ENCODE measurements around the gene NBPF4. TPM values are rescaled to one million over a fixed set of nuclear protein-coding genes. Genes with fewer than 3 reads are reported as not detected.
"Not testable (repeated sequence)": the region's sequence is repeated elsewhere in the genome, so short reads cannot be mapped to it uniquely, and the experiment has no call there.

The NBPF4 gene, protein sequence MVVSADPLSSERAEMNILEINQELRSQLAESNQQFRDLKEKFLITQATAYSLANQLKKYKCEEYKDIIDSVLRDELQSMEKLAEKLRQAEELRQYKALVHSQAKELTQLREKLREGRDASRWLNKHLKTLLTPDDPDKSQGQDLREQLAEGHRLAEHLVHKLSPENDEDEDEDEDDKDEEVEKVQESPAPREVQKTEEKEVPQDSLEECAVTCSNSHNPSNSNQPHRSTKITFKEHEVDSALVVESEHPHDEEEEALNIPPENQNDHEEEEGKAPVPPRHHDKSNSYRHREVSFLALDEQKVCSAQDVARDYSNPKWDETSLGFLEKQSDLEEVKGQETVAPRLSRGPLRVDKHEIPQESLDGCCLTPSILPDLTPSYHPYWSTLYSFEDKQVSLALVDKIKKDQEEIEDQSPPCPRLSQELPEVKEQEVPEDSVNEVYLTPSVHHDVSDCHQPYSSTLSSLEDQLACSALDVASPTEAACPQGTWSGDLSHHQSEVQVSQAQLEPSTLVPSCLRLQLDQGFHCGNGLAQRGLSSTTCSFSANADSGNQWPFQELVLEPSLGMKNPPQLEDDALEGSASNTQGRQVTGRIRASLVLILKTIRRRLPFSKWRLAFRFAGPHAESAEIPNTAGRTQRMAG
- under 1 TPM in 1 of 2 experiments, not detected in 1; 0.10 TPM for total RNA-seq

DNA sequence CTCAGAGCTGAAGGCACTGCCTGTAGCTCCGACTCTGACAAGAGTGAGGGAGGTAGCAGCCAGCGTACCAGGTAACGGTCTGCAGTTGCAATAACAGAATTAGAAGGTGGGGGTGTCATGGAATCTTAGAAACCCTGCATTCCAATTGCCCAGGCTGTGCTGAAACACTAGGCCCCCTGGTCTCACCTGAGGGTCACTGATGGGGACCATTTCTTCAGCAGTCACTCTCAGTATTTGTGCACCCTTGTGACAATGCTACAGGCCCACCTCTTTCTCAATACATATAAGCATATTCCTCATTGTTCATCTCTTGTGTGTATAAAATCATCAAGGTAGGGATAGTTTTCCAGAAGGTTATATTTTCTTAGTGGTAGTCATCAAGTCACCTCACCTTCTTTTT lies at the start of gene NBPF4:
Gene NBPF4 (minus strand): TSS at position 101 of the 400 bp plus-strand sequence. CDS start 315 bp downstream, outside the sequence.
- H3K9me3 Mint-ChIP-seq, H3K27ac Mint-ChIP-seq, H3K36me3 Mint-ChIP-seq, H3K4me1 Mint-ChIP-seq, H3K27me3 Mint-ChIP-seq, H3K4me3 Mint-ChIP-seq, DNase-seq: not testable (repeated sequence)

DNA sequence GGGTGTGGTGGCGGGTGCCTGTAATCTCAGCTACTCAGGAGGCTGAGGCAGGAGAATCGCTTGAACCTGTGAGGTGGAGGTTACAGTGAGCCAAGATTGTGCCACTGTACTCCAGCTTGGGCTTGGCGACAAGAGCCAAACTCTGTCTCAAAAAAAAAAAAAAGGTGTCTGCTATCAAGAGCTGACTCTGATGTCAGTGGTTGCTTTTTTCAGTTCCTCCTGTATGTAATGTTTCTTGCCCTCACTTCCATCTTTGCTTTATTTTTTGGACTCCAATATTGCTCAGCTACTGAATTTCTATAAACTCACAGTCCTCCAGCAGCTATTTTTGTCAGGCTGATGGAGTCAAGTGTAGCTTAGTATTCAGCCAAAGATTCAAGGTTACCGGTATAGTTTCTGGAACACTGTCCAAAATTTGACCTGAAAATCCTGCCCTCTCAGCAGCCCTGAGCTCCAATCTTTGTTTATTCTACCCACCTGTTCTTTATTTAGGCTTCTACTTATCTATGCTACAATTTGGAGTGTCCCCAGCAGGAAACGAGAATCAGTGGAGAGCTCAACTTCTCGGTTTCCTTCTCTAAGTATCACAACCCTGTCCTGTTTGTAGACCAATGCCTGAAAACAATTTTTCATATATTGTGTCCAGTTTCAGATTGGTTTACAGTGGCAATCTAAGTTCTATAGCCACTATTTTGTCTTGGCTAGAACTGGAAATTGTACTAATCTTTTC lies 38.8 kb upstream of the NBPF4 start:
- not testable (repeated sequence) for H3K9me3 Mint-ChIP-seq, H3K27me3 Mint-ChIP-seq, DNase-seq, H3K4me1 Mint-ChIP-seq, H3K36me3 Mint-ChIP-seq, H3K4me3 Mint-ChIP-seq, H3K27ac Mint-ChIP-seq

DNA sequence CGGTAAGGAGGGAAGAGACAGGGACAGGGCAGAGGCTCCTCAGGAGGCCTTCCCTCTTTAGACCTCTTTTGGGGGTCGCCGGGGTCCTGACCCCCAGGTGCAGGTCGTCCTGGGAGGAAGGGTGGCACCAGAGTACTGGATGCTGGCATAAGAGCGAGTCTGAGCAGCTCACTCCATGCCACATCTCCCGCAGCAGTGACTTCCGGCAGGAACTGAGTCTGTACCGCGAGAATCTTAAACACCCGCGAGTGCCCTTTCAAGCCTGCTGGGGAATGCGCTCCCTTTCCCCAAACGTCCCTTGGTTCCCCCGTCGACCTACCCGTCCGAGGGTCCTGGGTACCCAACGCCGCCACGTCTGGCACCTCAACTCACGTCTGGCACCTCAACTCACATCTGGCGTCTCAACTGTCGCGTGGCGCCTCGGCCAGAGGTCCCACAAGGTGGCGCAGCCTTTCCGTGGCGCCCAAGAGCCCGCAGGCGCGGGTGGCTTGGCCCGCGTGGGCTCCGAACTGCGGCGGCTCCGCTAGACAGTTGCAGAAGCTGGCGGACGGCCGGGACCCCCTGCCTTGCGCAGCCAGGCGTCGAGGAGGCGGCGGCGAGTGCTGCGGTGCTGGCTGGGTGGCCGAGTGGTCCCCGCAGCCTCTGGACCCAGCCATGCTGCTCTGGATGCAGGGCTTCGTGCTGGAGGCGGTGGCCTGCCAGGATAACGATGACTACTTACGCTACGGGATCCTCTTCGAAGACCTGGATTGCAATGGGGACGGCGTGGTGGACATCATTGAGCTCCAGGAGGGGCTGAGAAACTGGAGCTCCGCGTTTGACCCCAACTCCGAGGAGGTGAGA lies 28.8 kb upstream of the NBPF4 start:
- H3K27me3 Mint-ChIP-seq, H3K36me3 Mint-ChIP-seq, DNase-seq, H3K27ac Mint-ChIP-seq, H3K4me3 Mint-ChIP-seq, H3K9me3 Mint-ChIP-seq, H3K4me1 Mint-ChIP-seq: not testable (repeated sequence)

DNA sequence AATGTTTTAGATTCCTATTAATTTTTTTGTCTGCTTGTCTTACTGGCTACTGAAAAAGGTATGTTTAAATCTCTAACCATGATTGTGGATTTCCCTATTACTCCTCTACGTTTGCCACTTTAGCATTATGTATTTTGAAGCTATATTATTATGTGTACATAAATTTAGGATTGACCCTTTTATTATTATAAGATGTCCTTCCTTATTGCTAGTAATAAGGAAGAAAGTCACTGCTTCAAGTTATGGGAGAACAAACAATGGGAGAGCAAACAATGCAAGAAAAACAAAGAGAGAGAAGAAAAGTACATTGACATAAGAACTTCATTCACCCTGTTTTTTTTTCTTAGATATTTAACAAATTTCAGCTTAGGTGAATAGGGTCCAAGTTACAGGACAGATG lies 23.2 kb upstream of the NBPF4 start:
- H3K4me3 Mint-ChIP-seq, H3K9me3 Mint-ChIP-seq, H3K27ac Mint-ChIP-seq, H3K27me3 Mint-ChIP-seq, H3K36me3 Mint-ChIP-seq, H3K4me1 Mint-ChIP-seq, DNase-seq: not testable (repeated sequence)

DNA sequence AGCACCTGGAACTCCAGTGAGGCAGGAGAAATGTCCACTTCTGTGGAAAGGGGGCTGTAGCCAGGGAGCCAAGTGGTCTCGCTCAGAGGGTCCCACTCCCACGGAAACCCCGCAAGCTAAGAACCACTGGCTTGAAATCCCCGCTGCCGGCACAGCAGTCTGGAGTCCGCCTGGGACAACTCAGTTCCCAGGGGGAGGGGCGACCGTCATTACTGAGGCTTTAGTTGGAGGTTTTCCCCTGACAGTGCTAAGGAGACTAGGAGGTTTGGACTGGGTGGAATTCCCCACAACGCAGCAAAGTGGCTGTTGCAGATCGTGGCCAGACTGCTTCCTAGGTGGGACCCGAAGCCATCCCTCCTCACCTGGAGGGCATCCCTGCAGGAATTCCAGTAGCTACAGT lies 18.1 kb upstream of the NBPF4 start:
- not testable (repeated sequence) for H3K4me1 Mint-ChIP-seq, H3K27me3 Mint-ChIP-seq, H3K36me3 Mint-ChIP-seq, H3K27ac Mint-ChIP-seq, DNase-seq, H3K4me3 Mint-ChIP-seq, H3K9me3 Mint-ChIP-seq

DNA sequence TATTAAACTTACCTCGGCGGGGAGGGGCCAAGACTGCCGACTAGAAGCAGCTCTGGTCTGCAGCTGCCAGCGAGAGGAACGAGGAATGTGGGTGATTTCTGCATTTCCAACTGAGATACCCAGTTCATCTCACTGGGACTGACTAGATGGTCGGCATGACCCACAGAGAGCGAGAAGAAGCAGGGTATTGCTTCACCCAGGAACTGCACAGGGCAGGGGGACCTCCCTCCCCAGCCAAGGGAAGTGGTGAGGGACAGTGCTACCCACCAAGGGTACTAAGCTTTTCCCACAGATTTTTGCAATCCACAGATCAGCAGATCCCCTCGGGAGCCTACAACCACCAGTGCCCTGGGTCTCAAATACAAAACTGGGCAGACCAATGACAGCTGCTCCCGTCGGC lies 17.6 kb upstream of the NBPF4 start:
- H3K4me1 Mint-ChIP-seq, DNase-seq, H3K4me3 Mint-ChIP-seq, H3K36me3 Mint-ChIP-seq, H3K9me3 Mint-ChIP-seq, H3K27me3 Mint-ChIP-seq, H3K27ac Mint-ChIP-seq: not testable (repeated sequence)

DNA sequence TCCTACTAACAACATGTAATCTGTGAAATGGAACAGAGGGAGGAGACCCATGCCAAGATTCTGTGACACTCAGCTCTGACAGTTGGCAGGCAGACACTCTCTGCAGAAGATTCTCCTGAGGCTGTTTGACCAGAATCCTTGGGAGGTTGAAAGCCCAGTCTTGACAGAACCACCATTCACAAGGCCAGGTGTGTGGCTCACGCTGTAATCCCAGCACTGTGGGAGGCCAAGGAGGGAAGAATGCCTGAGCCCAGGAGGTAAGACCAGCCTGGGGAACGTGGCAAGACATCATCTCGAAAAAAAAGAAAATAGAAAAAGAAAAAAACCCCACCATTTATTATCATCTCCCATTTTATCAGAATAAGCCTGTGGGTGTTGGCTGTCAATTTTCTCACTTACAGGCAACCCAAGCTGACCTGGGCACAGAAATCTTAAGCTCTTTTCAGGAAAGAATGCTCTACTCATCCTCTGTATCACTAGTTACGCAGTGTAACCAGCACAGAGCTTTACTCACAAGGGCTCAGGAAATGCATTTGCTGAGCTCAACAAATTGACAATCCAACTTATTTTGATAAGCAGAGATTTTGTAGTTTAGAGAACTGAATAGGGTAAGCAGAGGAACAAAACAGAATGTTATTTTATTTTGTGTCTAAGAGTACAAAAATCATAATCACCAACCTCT lies 16.8 kb upstream of the NBPF4 start:
- not testable (repeated sequence) for H3K27ac Mint-ChIP-seq, H3K4me1 Mint-ChIP-seq, DNase-seq, H3K9me3 Mint-ChIP-seq, H3K36me3 Mint-ChIP-seq, H3K4me3 Mint-ChIP-seq, H3K27me3 Mint-ChIP-seq

DNA sequence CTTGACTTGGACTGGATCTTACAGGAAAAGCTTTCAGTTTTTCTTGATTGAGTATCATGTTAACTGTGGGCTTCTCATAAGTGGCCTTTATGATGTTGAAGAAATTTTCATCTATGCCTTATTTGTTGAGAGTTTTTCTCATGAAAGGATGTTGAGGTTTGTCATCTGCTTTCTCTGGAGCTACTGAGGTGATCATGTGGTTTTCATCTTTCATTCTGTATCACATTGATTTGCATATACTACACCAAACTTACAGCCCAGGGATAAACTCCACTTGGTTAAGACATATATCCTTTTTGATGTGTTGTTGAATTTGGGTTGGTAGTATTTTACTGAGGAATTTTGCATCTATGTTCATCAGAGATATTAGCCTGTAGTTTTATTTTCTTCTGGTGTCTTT lies 11.6 kb upstream of the NBPF4 start:
- not testable (repeated sequence) for H3K27me3 Mint-ChIP-seq, H3K36me3 Mint-ChIP-seq, H3K4me1 Mint-ChIP-seq, DNase-seq, H3K4me3 Mint-ChIP-seq, H3K9me3 Mint-ChIP-seq, H3K27ac Mint-ChIP-seq

DNA sequence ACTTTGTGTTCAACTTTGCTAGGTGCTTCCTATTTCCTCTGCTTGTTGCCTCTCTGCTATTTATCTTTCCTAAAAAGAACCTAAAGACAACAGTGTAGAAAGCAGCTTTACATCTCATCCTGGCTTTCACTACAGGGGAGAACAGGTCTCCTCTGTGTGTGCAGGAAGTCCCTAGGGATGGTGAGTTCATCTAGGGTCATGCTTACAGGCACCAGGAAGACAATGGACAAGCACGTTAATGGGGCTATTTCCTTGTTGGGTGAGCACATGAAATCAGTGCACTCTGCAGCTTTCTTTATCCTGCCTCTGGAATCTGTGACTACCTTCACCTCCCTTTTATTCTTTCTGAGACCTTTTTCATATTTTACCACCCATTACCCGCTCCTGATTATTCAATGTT lies 4.5 kb downstream of the NBPF4 start:
- H3K27ac Mint-ChIP-seq, H3K27me3 Mint-ChIP-seq, H3K4me1 Mint-ChIP-seq, DNase-seq, H3K36me3 Mint-ChIP-seq, H3K4me3 Mint-ChIP-seq, H3K9me3 Mint-ChIP-seq: not testable (repeated sequence)

DNA sequence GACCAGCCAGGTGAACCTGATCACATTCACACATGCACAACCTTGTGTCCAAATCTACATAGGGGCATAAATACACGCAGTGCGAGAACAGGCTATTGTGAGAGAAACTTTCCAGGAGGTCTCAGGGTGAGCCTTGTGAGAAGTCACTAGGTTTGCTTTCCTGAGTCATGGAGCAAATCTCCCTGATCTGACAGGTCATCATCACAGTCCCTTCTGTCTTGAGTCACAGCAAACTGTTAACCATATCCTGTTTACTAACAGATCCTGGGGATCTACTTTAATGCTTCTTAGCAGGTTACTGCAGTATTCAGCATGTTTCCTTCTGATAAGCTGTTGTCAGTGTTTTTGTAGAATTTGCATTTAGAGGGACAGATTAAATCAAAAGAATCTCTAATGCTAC lies 8.6 kb downstream of the NBPF4 start:
- not testable (repeated sequence) for H3K27ac Mint-ChIP-seq, H3K4me3 Mint-ChIP-seq, H3K9me3 Mint-ChIP-seq, DNase-seq, H3K4me1 Mint-ChIP-seq, H3K27me3 Mint-ChIP-seq, H3K36me3 Mint-ChIP-seq

DNA sequence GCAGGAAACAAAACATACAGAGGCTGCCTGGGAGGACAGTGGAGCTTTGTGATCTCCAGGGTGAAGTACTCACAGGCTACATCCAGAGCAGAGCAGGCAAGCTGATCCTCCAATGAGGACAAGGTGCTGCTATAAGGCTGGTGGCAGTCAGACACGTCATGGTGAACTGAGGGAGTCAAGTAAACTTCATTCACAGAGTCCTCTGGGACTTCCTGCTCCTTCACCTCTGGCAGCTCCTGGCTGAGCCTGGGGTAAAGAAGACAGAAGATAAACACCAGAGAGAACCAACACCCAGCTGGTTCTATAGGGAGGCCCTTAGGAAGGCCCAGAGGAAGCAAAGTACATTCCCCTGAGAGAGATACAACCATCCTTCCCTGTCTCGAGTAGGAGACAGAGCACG lies 11.7 kb downstream of the NBPF4 start:
- not testable (repeated sequence) for H3K27me3 Mint-ChIP-seq, H3K27ac Mint-ChIP-seq, H3K36me3 Mint-ChIP-seq, H3K9me3 Mint-ChIP-seq, H3K4me3 Mint-ChIP-seq, H3K4me1 Mint-ChIP-seq, DNase-seq

DNA sequence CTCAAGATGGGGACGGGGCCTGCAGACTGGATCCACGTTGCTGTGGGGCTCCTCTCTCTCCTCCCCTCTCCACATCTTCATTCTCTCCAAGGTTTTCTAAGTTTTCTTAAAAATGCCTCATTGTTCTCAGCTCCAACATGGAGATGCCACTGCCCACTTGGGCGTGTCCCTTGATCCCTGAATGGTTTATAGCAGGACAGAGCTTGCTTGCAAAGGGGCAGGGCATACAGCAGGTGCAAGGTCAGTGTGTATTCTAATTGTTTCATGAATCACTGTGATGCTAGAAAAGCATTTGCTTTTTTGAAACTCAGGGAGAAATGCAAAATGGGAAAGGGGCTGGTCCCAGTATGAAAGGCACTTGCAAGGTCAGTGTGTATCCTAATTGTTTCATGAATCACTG lies 13.9 kb downstream of the NBPF4 start:
- H3K4me3 Mint-ChIP-seq, DNase-seq, H3K27ac Mint-ChIP-seq, H3K4me1 Mint-ChIP-seq, H3K36me3 Mint-ChIP-seq, H3K27me3 Mint-ChIP-seq, H3K9me3 Mint-ChIP-seq: not testable (repeated sequence)

DNA sequence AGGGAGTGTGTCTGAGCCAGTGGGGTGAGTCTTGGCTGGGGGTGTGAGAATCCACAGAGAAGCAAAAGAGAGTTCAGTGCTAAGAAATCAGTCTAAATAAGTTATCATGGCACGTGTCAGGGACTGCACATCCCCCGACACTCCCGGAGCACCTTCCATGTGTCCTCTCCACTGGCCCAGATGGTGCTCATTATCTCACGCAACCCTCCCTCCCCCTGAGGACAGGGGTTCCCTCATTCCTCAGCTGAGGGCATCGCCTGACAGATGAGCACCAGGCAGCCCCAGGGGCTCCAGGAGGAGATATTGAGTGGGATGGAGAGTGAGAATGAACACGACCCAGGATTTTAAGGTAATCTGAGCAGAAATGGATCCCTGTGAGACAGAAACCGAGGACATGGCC lies 16.1 kb downstream of the NBPF4 start:
- H3K27me3 Mint-ChIP-seq, DNase-seq, H3K4me3 Mint-ChIP-seq, H3K27ac Mint-ChIP-seq, H3K4me1 Mint-ChIP-seq, H3K36me3 Mint-ChIP-seq, H3K9me3 Mint-ChIP-seq: not testable (repeated sequence)

DNA sequence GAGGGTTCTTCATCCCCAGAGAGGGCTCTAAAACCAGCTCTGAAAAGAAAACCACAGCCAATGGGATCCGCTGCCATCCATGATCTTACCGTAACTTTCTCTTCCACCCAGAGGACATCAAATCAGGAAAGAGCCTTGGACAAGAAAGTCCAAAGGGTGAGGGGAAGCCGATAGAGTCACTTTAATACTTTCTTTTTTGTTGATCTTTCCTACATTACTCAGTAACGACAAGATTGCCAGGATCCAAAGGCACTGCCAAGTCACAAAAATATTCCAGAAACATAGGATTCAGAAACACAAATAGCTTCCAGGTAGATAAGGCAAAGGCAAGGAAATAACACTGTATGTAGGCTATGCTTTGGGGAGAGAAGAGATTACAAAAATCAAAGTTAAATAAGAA lies 17.0 kb downstream of the NBPF4 start:
- H3K4me1 Mint-ChIP-seq, DNase-seq, H3K4me3 Mint-ChIP-seq, H3K9me3 Mint-ChIP-seq, H3K27ac Mint-ChIP-seq, H3K27me3 Mint-ChIP-seq, H3K36me3 Mint-ChIP-seq: not testable (repeated sequence)

DNA sequence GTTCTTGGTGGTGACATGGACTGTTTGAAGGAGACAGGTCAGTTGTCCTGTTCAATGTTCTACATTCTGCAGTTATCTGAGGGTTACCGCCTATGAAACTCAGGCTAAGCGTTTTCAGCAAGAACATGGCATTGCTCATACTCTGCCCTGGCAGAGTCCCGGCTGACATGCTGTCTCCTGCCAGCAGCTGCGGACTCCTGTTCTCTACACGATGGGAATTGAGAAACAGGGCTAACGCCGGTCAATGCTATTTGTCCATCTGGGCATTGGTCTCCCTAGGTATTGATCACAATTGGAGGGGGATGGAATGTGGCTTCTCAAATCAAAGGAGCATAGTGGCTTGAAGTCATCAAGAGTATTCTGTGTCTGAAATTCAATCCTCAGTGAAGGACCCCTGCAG lies 20.6 kb downstream of the NBPF4 start:
- H3K4me1 Mint-ChIP-seq, H3K27me3 Mint-ChIP-seq, H3K4me3 Mint-ChIP-seq, H3K36me3 Mint-ChIP-seq, DNase-seq, H3K27ac Mint-ChIP-seq, H3K9me3 Mint-ChIP-seq: not testable (repeated sequence)
